GM23248 (cell line): Measurements from ENCODE around the gene TSPAN5. TPM values are rescaled to one million over a fixed set of nuclear protein-coding genes. Genes with fewer than 3 reads are reported as not detected.
"Not testable (repeated sequence)": the region's sequence is repeated elsewhere in the genome, so short reads cannot be mapped to it uniquely, and the experiment has no call there.

Source experiments
- DNase-seq: peaks from one replicate; pipeline ENCODE4 v3.0.0-alpha.2; 2015
- H2AFZ ChIP-seq: fragments of 200-600 bp; sonication (generic); 2 replicates; pipeline ENCODE4 v1.6.1; 2016; ENCODE audit warnings: antibody characterized with exemption
- H3F3A ChIP-seq: fragments of 200-600 bp; sonication (generic); 2 replicates; pipeline ENCODE4 v1.6.1; 2016; ENCODE audit warnings: mild to moderate bottlenecking, antibody characterized with exemption, mixed run types; ENCODE audit not compliant: insufficient read depth
- H3K27ac ChIP-seq: fragments of 200-600 bp; sonication (generic); 2 replicates; pipeline ENCODE4 v1.5.1; 2016; ENCODE audit warnings: mild to moderate bottlenecking
- H3K27me3 ChIP-seq: fragments of 200-600 bp; sonication (generic); replicated peaks from 2 replicates; pipeline ENCODE4 v1.6.1; 2016; ENCODE audit warnings: mild to moderate bottlenecking; ENCODE audit not compliant: insufficient read depth
- H3K36me3 ChIP-seq: fragments of 200-600 bp; sonication (generic); 2 replicates; pipeline ENCODE4 v1.6.1; 2016; ENCODE audit warnings: low read depth, mild to moderate bottlenecking
- H3K4me1 ChIP-seq: fragments of 200-600 bp; sonication (generic); 2 replicates; pipeline ENCODE4 v1.6.1; 2016; ENCODE audit warnings: mild to moderate bottlenecking; ENCODE audit not compliant: insufficient read depth
- H3K4me2 ChIP-seq: fragments of 200-600 bp; sonication (generic); one replicate; pipeline ENCODE4 v1.6.1; 2016; ENCODE audit warnings: mild to moderate bottlenecking; ENCODE audit not compliant: unreplicated experiment
- H3K4me3 ChIP-seq: fragments of 200-600 bp; sonication (generic); 2 replicates; pipeline ENCODE4 v1.5.1; 2016; ENCODE audit warnings: mild to moderate bottlenecking
- H3K79me2 ChIP-seq: fragments of 200-600 bp; sonication (generic); 2 replicates; pipeline ENCODE4 v1.6.1; 2016; ENCODE audit warnings: mild to moderate bottlenecking; ENCODE audit not compliant: insufficient read depth
- H3K9ac ChIP-seq: fragments of 200-600 bp; sonication (generic); 2 replicates; pipeline ENCODE4 v1.6.1; 2016; ENCODE audit warnings: mild to moderate bottlenecking
- H3K9me2 ChIP-seq: fragments of 200-600 bp; sonication (generic); 2 replicates; pipeline ENCODE4 v1.6.1; 2016; ENCODE audit warnings: mixed run types, mild to moderate bottlenecking, moderate library complexity; ENCODE audit not compliant: insufficient read depth
- H3K9me3 ChIP-seq: fragments of 200-600 bp; sonication (generic); one replicate; pipeline ENCODE4 v1.6.1; 2017; ENCODE audit warnings: low read depth
- H4K20me1 ChIP-seq: fragments of 200-600 bp; sonication (generic); 2 replicates; pipeline ENCODE4 v1.6.0; 2016; ENCODE audit not compliant: insufficient read depth
- EZH2 ChIP-seq: fragments of 200-600 bp; sonication (generic); IDR thresholded peaks from 2 replicates; pipeline ENCODE4 v1.6.1; 2018; ENCODE audit warnings: antibody characterized with exemption, mild to moderate bottlenecking; ENCODE audit not compliant: insufficient read depth, poor library complexity, severe bottlenecking
- EZH2phosphoT487 ChIP-seq: fragments of 200-600 bp; sonication (generic); IDR thresholded peaks from 2 replicates; pipeline ENCODE4 v1.6.1; 2018; ENCODE audit warnings: antibody characterized with exemption, moderate library complexity, mild to moderate bottlenecking, low read depth; ENCODE audit not compliant: insufficient read depth
- WGBS, 2 experiments: methylation state at CpG; one replicate each; pipeline ENCODE4 v1.1.6; 2015 to 2017; ENCODE audit warnings: low lambda C conversion rate in 2 of 2, low coverage in 1 of 2; ENCODE audit errors: missing lambda C conversion rate in 2 of 2; 5-methylcytosine and 5-hydroxymethylcytosine counted together
- in situ Hi-C: fragments of 300-500 bp; cut with MboI; formaldehyde crosslinking; loops from 2 replicates; pipeline ENCODE4 v1.15.0; 2020
- polyA plus RNA-seq: library from polyadenylated mRNA; unstranded; fragments of >200 nt; fragmentation: Nextera tagmentation; extraction: Ambion mirVana; gene quantifications from 2 replicates; pipeline ENCODE4 v1.2.1, GENCODE V29; 2016
- total RNA-seq: library from RNA; depleted of rRNA; stranded (reverse); fragments of >200 nt; shearing (Covaris generic); gene quantifications from 2 replicates; pipeline ENCODE4 v1.2.3, GENCODE V29; 2014; rRNA removed

TSPAN5 gene
- total RNA-seq (61.9 and 69.6 TPM in 2 replicates), polyA plus RNA-seq (70.8 and 76.6 TPM in 2 replicates)

DNA sequence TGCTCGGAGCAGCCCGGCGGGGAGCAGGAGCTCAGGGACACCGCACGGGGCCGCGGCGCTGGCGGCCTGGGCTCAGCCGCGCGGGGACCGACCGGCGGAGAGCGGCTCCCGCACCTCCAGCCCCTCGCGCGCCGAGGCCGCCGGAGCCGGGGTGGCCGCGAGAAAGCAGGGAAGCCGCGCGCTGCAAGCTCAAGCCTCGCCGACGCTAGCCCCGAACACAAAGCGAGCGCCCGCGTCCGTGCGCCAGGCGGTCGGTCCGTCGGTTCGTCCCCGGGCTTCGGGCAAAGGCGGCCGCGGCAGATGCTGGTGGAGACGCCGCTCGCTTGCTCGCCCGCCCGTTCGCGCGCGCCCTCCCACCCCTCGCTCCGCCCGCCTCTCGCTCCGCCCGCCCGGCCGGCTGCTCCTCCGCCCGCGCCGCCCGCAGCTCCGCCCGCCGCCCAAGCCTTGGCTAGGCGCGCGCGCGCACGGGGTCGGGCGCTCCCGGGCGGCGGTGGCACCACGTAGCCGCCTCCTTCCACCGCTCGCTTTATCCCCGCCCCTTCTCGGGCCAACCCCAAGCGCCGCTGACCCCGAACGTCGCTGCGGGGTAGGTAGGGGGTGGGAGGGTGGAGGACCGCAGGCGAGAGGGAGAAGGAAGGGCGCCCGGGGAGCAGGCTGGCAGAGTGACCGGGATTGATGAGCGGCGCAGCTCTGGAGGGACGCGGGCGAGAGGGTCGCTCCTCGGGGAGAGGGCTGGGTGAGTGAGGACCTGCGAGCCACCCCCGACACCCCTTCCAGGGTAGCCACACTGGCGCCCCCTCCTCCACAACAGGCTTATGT lies at the start of gene TSPAN5:
TSS of gene TSPAN5 (minus strand) at position 325 of the 819 bp plus-strand sequence.
- in situ Hi-C loops, result loop anchor here (25.0 kb wide), 1 partner anchor 196 kb away; no protein-coding TSS in a partner anchor
- DNase-seq, result peak; percentile 94
- no peaks in the 10 kb centered on the region for H4K20me1 ChIP-seq
- peaks cover 48% of the 10 kb centered on the region for H3K4me1 ChIP-seq
- WGBS, 2 experiments, result 0 to 3% methylated on average over 46 to 104 of the region's 113 CpGs
- no peak for TF ChIP-seq EZH2
- TF ChIP-seq EZH2phosphoT487, result no peak
- peak within 1 kb of the TSS; percentile 99 for H3K4me3 ChIP-seq
- peak within 1 kb of the TSS; percentile 94 for H3K4me2 ChIP-seq
- H3K27me3 ChIP-seq, result no peaks in the 10 kb centered on the region
- peaks cover 36% of the 10 kb centered on the region for H3K79me2 ChIP-seq
- peaks cover 46% of the 10 kb centered on the region for H3F3A ChIP-seq
- H3K9me2 ChIP-seq, result no peaks in the 10 kb centered on the region
- peak within 1 kb of the TSS; percentile 89 for H2AFZ ChIP-seq
- H3K27ac ChIP-seq, result peak within 1 kb of the TSS; percentile 64
- H3K36me3 ChIP-seq, result no peaks in the 10 kb centered on the region
- no peaks in the 10 kb centered on the region for H3K9me3 ChIP-seq
- H3K9ac ChIP-seq, result peak within 1 kb of the TSS; percentile 85

DNA sequence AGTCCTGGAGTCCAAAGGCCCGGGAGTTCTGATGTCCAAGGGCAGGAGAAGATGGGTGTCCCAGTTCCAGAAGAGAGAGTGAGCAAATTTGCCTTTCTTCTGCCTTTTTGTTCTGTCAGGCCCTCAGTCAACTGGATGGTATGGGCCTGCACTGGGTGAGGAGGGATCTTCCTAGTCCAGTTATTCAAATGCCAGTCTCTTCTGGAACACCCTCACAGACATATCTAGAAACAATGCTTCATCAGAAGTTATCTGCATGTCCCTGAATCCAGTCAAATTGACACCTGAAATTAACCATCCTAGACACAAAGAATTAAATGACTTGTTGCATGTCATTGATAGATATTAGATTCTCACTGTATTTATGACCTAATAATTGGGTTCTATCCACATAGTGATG lies 48.5 kb upstream of the TSPAN5 start:
- TF ChIP-seq EZH2phosphoT487 (no peak), EZH2 (no peak)
- no peaks in the 10 kb centered on the region for H3F3A ChIP-seq
- H3K27ac ChIP-seq, result no peak overlapping the region
- in situ Hi-C loops, result no loop called here
- no peaks in the 10 kb centered on the region for H3K27me3 ChIP-seq
- no peak for DNase-seq
- H3K79me2 ChIP-seq, result no peaks in the 10 kb centered on the region
- H2AFZ ChIP-seq, result no peak overlapping the region
- peaks cover 12% of the 10 kb centered on the region; the same call in 1 of the 2 replicates for H3K4me1 ChIP-seq
- H3K9me2 ChIP-seq, result no peaks in the 10 kb centered on the region
- 6 to 24% methylated on average over 1 of the region's 1 CpG for WGBS, 2 experiments
- no peak overlapping the region for H3K9ac ChIP-seq
- no peak overlapping the region for H3K4me3 ChIP-seq
- H4K20me1 ChIP-seq, result no peaks in the 10 kb centered on the region
- no peak overlapping the region for H3K4me2 ChIP-seq
- H3K9me3 ChIP-seq, result no peaks in the 10 kb centered on the region
- H3K36me3 ChIP-seq, result peaks cover 4% of the 10 kb centered on the region; the same call in 1 of the 2 replicates

GRCh38 chr4:98706200-98706813 lies 47.9 kb upstream of the TSPAN5 start:
- no peaks in the 10 kb centered on the region for H3F3A ChIP-seq
- WGBS, 2 experiments, result 81 to 82% methylated on average over 4 of the region's 4 CpGs
- H3K9me2 ChIP-seq, result no peaks in the 10 kb centered on the region
- TF ChIP-seq EZH2 (no peak), EZH2phosphoT487 (no peak)
- no peak overlapping the region for H3K4me2 ChIP-seq
- H3K36me3 ChIP-seq, result peaks cover 4% of the 10 kb centered on the region; the same call in 1 of the 2 replicates
- H3K27ac ChIP-seq, result no peak overlapping the region
- no peak for DNase-seq
- peaks cover 6% of the 10 kb centered on the region; the same call in 1 of the 2 replicates for H3K4me1 ChIP-seq
- no peak overlapping the region for H3K4me3 ChIP-seq
- H2AFZ ChIP-seq, result no peak overlapping the region
- no peaks in the 10 kb centered on the region for H3K27me3 ChIP-seq
- no peaks in the 10 kb centered on the region for H4K20me1 ChIP-seq
- no peaks in the 10 kb centered on the region for H3K79me2 ChIP-seq
- H3K9me3 ChIP-seq, result no peaks in the 10 kb centered on the region
- no peak overlapping the region for H3K9ac ChIP-seq
- in situ Hi-C loops, result no loop called here

DNA sequence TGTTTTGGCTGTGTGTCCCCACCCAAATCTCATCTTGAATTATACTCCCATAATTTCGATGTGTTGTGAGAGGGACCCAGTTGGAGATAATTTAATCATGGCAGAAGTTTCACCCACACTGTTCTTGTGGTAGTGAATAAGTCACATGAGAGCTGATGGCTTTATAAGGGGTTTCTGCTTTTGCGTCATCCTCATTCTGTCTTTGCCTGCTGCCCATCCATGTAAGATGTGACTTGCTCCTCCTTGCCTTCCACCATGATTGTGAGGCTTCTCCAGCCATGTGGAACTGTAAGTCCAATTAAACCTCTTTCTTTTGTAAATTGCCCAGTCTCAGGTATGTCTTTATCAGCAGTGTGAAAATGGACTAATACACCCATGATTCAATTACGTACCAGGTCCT lies 47.2 kb upstream of the TSPAN5 start:
- H4K20me1 ChIP-seq, H3K4me2 ChIP-seq, H3K4me1 ChIP-seq, H3K27me3 ChIP-seq, H3F3A ChIP-seq, H3K9me3 ChIP-seq, H3K9me2 ChIP-seq, H3K4me3 ChIP-seq, H2AFZ ChIP-seq, H3K27ac ChIP-seq, H3K9ac ChIP-seq, H3K36me3 ChIP-seq, in situ Hi-C loops, H3K79me2 ChIP-seq, DNase-seq: not testable (repeated sequence)
- WGBS, 2 experiments, result 67 to 80% methylated on average over 3 of the region's 3 CpGs
